NCI-H524 (cell line): ENCODE measurements around the gene JARID2.

ENCODE experiments used
- DNase-seq, 2 experiments: peaks; one replicate each; lab custom pipeline; 2025; lab: John Stamatoyannopoulos, UW

Gene JARID2

DNA sequence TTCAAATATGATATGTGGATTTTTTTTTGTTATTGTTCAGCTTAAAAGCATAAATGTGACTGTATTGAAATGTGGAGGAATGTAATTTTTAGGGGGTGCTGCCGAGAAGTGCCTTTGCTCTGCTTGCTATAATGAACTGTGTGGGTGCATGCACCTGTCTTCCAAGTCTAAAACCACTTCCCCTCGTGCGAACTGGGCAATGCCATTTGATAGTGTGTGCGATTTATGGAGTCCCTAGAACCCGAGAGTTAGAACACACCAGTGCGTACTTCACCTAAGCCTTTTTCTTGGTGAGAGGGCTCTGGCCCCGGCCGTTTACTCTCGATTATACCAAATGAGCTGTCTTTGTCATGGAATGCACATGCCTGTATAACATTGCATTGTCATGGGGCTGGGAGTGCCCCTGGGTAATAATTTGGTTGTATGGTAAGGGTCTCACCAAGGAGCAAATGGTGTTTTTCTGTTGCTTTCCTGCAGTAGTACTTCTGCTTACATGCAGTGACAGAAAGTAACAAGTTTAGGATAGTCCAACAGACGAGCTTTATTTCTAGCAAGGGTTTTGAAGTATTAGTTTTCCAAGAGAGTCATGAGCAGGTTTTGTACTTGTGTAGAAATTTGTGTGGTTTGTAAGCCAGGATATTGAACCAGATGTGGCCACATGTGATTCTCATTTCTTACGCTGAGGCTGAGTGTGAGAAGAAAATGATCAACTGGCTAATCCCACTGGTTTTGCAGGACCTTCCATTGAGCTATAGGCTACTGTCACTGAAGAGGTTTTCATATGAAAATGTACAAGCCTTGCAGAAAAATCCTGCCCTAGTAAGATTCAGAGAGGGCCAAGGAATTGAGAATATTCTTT lies 244.6 kb downstream of the JARID2 start:
- no peak for DNase-seq

DNA sequence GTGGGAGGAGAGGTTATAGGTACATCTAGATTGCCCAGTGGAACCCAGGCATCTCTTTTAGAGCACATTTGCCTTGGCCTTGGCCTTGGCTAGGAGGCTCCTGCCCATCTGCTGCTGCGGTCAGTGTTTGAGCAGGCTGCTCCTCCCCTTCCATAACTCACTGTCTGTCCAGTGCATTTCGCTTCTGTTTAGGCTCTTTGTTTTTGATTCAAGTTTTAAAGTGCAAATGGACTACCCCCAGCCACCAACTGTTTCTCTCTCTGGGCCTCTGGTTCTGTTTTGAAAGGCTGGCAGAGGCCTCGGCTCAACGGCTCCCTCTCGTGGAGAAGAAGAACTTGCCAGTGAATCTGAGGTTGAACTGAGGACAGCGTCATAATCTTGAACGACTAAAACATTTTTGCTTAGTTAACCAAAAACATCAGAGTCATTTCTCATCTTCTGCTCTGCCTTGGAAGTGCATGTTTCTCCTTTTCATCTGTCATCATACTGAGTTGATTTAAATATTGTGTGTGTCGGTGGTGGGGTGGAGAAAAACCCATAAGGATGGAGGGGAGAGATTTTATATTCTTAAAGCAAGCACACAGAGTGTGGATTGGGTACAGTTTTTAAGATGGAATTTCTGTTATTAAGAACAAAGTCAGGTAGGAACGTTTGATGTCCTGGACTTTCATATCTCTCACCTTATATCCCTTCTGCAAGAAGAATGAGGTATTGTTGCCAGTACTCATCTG lies 245.6 kb downstream of the JARID2 start:
- DNase-seq, result peak; percentile 36 to 75

- no peak for DNase-seq
These were observed 246.1 kb downstream of the JARID2 start for GRCh38 chr6:15491986-15492269.

DNA sequence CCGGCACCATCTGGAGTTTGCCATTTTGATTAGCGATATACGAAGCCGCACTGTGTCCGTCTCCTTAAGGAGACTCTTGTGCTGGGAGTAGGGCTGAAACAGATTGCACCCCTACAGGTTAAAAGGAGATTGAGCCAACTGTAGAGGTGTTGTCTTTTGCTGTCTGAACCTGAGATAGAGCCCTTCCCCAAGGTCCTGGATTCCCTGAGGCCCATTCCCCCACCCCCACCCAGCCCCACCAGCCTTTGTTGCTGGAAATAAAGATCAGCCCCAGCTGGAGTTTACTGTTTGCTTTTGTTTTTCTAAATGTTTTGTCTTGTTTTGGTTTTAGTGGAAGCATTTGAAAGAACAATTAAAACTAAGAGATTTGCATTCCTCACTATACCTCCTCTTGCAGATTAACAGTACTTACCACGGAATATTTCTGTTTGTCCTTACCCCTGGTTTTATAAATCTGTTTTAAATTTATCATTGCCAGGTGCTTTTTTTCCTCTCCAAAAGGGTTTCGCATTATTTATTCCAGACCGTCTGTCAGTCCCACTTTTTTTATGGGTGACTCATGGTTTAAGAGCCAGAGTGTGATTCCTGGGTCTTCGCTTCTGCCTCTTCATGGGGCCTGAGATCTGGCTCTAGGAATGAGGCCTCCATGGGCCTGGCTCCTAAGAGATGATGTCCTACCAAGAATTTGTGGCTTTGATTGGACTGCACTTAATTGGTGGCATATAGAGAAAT lies 247.7 kb downstream of the JARID2 start:
- peak; percentile 60 to 86 for DNase-seq

DNA sequence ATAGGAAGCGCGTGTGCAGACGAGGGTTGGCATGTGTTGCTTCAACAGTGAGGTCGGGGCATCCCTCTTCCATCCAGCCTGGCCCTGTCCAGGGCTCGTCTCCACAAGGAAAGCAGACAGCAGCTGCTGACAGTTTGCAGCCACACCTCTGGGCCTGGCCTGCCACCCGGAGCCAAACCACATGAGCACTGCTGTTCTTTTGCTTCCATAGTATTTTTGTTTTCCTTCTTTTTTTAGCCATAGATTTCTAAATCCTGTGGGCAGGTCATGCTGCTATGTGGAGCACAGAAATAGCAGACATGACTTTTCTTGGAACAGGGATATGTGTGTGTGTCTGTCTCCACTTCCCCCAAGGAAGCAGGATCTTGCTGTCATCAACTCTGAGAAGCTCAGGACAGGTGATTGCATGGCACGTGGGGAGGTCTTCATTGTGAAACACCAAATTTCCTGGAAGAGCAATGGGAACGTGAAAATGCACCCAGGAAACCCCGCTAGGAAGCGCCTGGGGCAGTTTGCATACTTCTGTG lies 249.6 kb downstream of the JARID2 start:
- no peak for DNase-seq

- no peak for DNase-seq
These were observed 250.7 kb downstream of the JARID2 start for GRCh38 chr6:15496345-15497131.

DNA sequence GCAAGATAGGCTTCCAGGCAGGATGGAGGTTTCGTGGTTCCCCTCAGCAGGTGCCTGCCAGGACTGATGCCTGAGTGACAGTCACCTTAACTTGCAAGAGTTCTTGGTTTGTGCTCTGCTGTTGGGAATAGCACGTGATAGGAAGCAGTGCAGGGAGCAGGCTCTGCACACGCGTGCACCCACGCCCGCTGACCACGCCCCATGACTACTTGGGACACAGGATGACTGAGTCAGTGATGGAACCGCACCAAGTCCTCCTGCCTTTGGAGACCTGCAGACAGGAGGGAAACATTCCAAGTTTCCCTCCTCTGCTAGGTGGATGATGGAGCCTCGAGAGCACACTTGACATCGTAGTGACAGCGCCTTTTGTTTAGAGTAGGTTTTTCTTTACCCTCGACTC lies 252.8 kb downstream of the JARID2 start:
- DNase-seq, result no peak

DNA sequence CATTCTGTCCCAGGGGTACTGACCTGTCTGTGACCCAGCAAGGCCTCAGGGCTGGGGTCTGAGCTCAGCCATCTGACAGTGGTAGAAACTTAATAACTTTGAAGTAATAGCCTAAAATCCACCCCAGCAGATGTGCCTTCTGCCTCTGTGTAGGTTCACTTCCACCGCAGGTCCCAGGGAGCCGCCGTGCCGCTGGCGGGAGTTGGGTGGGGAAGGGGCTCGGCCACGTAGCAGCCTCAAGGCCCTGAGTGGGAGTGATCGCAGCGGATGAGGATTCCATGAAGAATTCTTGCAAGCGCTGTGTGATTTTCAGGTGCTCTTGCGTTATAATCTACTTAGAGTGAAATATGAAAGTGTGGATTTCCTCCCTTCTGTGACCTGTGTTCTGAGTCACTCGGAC lies 253.3 kb downstream of the JARID2 start:
- DNase-seq, result no peak

- no peak for DNase-seq
These were observed 253.7 kb downstream of the JARID2 start for GRCh38 chr6:15499591-15499990.

- DNase-seq, result no peak
These were observed 254.3 kb downstream of the JARID2 start for GRCh38 chr6:15500078-15500740.

DNA sequence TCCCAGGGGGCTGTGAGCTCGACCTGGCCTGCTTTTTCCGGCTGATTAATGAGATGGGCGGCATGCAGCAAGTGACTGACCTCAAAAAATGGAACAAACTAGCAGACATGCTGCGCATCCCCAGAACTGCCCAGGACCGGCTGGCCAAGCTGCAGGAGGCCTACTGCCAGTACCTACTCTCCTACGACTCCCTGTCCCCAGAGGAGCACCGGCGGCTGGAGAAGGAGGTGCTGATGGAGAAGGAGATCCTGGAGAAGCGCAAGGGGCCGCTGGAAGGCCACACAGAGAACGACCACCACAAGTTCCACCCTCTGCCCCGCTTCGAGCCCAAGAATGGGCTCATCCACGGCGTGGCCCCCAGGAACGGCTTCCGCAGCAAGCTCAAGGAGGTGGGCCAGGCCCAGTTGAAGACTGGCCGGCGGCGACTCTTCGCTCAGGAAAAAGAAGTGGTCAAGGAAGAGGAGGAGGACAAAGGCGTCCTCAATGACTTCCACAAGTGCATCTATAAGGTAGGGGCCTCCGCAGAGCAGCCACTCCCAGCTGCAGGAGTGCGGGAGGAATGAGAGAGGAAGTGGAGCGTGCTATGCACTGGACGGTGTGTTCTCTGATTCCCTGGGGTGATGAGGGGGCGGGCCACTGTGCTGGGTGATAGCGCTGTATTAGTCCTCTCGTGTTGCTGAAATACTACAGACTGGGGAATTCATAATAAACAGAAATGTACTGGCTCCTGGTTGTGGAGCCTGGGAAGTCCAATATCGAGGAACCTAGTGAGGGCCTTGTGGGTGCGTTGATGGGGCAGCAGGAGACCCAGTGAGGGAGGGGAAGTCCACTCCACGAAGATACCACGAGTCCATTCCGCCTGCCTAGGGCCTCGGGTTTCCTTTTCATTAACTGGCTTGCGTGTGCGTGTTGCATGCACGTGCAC lies 255.3 kb downstream of the JARID2 start:
- no peak for DNase-seq

DNA sequence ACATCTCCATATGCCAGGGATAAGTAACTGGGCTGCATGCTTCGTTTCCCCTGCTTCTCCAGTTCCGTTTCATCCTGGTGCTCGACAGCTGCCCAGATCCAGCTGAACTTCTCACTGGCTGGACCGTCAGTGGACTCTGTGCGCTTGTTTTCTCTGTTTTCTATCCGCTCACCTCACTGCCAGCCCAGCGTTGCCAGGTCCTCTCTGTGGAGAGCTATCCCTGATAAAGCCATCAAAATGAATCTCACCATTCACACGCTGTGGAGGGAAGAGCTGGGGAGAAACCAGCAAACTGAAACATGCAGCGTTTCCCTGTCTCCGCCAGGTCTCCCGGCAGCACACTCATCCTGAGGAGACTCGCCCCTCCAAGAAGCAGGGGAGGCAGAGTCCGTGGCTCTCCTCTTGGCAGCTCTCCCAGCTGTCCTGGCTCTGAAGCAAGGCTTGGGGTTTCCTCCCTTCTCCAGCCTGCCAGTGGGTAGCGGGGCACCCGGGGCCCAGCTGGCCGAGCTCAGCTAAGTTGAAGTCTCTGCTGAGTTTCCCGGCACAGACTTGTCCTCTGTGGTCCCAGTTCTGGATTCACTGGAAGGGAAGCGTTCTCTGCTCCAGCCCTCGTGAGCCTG lies 256.1 kb downstream of the JARID2 start:
- no peak for DNase-seq

GRCh38 chr6:15502446-15503345 lies 256.8 kb downstream of the JARID2 start:
- DNase-seq, result no peak

DNA sequence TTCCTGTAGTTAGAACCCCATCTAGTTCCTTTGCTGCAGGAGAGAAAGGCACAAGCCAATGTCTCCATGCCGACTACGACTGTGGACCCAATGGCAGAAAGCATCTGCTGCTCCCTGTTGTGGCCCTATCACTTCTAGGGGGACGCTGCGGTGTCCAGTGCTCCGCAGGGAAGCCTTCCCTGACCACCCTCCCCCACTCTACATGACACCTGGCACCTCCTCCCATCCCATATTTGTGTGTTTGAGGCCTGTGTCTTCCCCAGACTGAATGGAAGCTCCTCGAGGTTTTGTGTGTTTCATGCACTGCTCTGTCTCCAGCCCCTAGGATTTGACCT lies 257.4 kb downstream of the JARID2 start:
- DNase-seq, result no peak

GRCh38 chr6:15504040-15504495 lies 258.2 kb downstream of the JARID2 start:
- DNase-seq, result no peak

- DNase-seq, result no peak
These were observed 258.9 kb downstream of the JARID2 start for GRCh38 chr6:15504581-15505350.

DNA sequence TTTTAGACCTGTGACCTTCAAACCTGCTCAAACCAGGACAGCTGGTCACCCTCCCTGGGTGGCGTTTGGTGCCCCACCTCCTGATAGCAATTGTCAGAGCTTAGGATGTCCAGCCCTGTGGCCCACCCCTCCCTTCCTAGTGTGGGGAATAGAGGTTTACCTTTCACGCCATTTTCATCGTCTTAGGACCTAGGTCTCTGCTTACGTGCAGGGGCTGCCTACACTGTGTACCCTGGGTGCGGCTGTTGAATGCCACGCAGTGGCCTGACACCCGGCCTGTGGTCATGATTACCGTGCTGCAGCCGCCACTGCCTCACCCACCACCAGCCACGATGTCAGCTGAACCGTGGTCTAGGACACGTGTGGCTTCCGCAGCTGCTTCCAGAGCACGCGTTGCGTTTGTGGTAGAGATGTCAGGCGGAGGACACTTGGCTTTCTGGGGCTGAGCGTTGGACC lies 259.6 kb downstream of the JARID2 start:
- DNase-seq, result no peak

DNA sequence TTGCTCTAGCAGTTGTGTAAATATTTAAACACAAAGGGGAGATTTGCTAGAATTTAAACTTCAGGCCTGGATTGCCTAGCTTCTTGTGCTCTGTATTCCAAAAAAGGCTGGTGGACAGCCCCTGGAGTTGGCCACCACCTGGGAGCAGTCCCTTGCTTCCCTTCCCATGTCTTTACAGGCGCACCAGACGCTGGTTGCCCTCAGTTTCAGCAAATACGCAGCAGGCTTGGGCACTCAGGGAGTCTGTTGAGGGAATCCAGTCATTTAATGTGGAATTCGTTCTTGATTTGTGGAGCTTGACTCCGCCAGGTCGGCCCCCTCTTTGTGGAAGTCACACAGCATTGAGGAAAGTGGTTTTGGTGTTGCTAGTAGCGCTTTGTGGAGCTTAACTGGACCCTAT lies 260.2 kb downstream of the JARID2 start:
- no peak for DNase-seq
